Stimulated activated CD4-positive, alpha-beta T cell treated with anti-CD3 and anti-CD28 coated beads, Interleukin-12 subunit alpha, Interleukin-12 subunit beta, amount 100 ng/mL, for 48 hours (primary cell): ENCODE data around the gene APOBEC3H.

Experiments
- DNase-seq, 3 donors: peaks; one replicate each; pipeline ENCODE4 v3.0.0-alpha.2; 2020; ENCODE audit warnings: low read depth in 2 of 3, low spot score in 1 of 3

APOBEC3H gene

DNA sequence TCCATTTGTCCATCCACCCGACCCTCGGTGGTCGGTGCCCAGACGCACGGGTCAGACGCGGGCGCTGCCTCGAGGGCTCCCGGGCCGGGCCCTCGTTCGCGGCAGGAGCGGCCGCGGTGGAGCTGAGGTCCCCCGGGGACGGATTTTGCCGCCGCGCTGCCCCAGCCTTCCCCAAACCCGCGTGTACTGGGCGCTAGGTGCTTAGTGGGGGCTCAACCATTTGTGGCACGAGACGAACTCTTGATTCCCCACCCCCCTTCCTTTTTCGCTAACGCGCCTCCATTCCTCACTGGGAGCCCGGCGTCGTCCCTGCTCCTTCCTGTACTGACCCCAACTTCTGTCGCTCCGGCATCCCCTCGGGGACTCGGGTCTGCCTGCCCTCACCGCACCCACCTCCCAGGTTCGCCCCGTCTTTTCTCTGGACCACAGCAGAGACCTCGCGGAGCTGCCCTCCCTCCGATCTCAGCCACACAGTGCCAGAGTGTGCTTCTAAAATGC, 56.2 kb downstream of the APOBEC3H start:
- no peak for DNase-seq
